ENCODE measurements around the gene BEX3.
"Not testable (repeated sequence)": the region's sequence is repeated elsewhere in the genome, so short reads cannot be mapped to it uniquely, and the experiment has no call there.

Gene BEX3

DNA sequence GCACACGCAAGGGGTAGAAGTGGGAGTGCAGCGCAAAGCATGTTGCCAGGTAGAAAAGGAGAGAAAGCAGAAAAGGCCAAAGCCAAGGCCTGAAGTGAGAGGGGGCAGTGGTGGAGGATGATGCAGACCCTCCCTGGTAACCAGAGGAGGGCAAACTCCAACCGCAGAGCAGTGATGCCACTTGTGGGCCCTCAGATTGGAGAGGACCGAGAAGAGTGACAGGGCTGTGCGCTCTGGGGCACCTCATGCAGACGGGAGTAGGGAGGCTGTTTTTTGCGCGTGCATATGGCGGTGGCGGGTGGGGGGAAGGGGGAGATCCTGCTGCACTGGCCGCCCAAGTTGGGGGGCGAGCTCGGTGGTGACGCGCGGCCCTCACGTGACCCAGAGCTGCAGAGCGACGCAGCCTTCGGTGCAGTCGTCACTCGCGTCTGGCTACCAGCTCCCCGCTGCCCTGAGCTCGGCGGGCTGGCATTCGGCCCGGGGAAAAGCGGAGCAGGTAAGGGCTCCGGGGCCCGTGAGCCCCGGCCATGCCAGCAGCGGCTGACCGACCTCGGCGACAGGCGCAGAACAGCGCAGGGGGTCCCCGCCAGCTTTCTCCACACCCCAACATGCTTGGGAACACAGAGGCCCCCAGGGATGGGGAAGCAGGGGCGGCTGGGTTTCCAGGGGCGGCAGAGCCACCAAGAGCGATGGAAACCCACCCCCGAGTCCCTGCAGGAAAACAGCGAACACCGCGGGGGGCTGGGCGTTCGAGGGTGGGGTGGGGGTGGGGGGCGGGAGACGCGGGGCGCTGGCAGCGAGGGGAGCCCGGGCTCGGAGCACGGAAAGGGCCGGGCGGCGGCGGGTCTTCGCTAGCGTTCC lies at the start of gene BEX3:
Gene BEX3 (plus strand): TSS at position 421 of the 861 bp plus-strand sequence. CDS start 984 bp downstream, outside the sequence.
- DNase-seq (ENCODE audit: low read depth), result peak; percentile 7

- DNase-seq (ENCODE audit: low read depth), result no peak
Measured at GRCh38 chrX:103329991-103330390, 46.3 kb upstream of the BEX3 start, which contains the start of gene TCEAL7. Gene TCEAL7, plus strand, starts transcription at chrX:103330239. Its CDS starts 1,165 bp downstream, at chrX:103331404.

- no peak for DNase-seq (ENCODE audit: low read depth)
Measured at GRCh38 chrX:103330681-103331288, 45.6 kb upstream of the BEX3 start.

GRCh38 chrX:103338663-103339062 lies 37.7 kb upstream of the BEX3 start:
- no peak for DNase-seq (ENCODE audit: low read depth)

GRCh38 chrX:103343105-103343504 lies 33.2 kb upstream of the BEX3 start:
- no peak for DNase-seq (ENCODE audit: low read depth)

- DNase-seq (ENCODE audit: low read depth), result no peak
Measured at GRCh38 chrX:103344606-103345005, 31.7 kb upstream of the BEX3 start.

- no peak for DNase-seq (ENCODE audit: low read depth)
Measured at GRCh38 chrX:103347682-103348397, 28.5 kb upstream of the BEX3 start.

DNA sequence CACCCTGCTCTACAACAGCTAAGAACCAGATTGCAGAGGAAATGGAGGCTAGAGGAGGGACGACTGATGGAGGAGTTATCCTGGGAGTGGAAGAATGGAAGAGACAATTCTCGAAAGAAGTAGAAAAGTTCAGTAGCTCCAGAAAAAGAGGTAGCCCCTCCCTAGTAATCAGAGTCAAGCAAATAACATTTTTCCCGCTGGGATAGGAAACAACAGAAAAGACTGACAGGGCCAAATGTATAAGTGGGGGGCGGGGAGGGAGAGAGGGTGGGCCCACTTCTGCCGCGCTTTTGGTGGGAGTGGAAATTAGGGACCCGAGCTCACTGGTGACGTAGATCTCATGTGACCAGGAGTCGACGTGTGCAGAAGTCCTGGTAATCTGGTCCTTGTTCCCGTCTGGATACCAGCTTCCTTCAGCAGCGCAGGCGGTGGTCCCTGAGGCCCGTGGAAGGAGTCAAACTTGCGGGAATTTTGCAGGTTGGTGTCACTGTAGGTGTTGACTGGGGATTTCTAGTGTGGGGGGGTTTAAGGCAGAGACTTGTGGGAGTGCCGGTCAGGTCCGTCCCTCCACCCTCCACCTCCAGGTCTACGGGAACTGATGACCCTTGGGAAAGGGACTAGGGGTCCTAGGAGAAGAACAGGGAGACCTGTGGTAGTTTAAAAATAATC lies 20.1 kb upstream of the BEX3 start, which contains the start of gene TCEAL9:
Gene TCEAL9 (plus strand): TSS at position 377 of the 669 bp plus-strand sequence. CDS start 1,179 bp downstream, outside the sequence.
- DNase-seq (ENCODE audit: low read depth), result no peak

DNA sequence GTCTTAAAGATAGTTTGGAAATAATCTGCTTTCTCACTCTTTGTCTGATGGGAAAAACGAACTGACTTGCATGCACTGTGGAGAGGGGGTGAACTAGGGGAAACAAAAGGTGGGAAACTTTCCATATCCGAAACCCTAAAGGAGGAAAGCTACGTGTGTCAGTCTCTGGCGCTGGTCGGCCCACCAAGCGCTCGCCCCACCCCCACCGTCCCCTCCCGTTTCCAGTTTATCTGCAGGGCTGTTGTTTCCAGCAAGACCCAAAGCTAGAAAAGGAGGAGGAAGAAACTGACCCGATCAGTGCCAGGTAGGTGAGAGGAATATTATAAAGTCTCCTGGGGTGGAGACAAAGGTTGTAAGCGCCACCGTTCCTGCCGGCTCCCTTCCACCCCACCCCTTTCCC lies 19.5 kb upstream of the BEX3 start:
- no peak for DNase-seq (ENCODE audit: low read depth)

DNA sequence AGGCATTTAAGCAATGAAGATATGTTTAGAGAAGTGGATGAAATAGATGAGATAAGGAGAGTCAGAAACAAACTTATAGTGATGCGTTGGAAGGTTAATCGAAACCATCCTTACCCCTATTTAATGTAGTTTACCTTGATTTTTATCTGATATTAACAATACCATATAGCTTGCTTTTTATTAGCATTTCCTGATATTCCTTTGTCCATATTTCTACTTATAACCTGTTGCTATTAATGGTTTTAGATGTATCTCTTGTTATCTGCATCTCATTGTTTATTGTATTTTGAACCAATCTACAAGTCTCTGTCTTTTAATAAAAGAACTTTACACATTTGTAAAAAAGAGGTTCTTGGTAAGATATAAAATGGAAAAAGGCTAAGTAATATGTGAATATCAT lies 18.5 kb upstream of the BEX3 start:
- DNase-seq (ENCODE audit: low read depth), result no peak

GRCh38 chrX:103359605-103360004 lies 16.7 kb upstream of the BEX3 start:
- not testable (repeated sequence) for DNase-seq (ENCODE audit: low read depth)

DNA sequence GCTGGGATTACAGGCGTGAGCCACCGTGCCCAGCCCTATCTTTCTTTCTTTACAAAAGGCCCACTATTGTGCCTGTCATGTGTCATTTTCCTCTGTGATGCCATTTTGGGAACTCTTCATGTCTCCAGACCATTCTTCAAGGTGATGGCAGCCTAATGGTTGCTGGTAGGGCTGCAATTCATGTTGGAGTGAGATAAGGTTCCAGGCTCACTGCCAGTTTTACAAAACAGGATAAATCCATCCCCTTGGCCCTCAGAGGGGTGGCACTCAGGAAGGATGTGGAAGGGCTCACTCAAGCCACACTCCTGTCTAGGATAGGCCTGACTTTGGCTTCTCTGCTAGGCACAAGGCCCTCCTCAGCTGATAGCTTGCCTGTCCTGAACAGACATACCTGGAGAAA lies 16.2 kb upstream of the BEX3 start:
- no peak for DNase-seq (ENCODE audit: low read depth)

GRCh38 chrX:103360916-103361315 lies 15.4 kb upstream of the BEX3 start:
- no peak for DNase-seq (ENCODE audit: low read depth)

- no peak for DNase-seq (ENCODE audit: low read depth)
Measured at GRCh38 chrX:103361798-103362197, 14.5 kb upstream of the BEX3 start.

- DNase-seq (ENCODE audit: low read depth), result no peak
Measured at GRCh38 chrX:103362474-103362873, 13.9 kb upstream of the BEX3 start.

- DNase-seq (ENCODE audit: low read depth), result no peak
Measured at GRCh38 chrX:103363046-103363445, 13.3 kb upstream of the BEX3 start.

DNA sequence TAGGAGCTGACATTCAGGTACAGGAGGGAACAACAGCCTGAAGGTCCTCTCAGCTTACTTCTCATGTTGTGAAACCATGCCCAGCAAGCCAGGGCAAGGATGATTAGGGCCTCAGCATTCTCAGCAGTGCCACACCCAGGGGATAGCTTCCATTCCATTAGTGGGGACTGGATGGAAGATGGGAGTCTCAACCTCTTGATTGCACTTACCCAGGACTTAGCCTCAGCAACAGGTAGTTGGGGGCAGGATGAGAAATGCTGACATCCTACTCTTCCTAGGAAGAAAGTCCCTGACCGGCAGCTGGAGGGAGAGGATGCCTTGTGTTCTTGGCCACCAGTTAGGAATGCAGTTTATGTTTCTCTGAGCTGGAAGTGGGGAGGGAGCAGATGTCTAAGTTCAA lies 8.8 kb upstream of the BEX3 start:
- DNase-seq (ENCODE audit: low read depth), result no peak

GRCh38 chrX:103369479-103369878 lies 6.9 kb upstream of the BEX3 start:
- no peak for DNase-seq (ENCODE audit: low read depth)

DNA sequence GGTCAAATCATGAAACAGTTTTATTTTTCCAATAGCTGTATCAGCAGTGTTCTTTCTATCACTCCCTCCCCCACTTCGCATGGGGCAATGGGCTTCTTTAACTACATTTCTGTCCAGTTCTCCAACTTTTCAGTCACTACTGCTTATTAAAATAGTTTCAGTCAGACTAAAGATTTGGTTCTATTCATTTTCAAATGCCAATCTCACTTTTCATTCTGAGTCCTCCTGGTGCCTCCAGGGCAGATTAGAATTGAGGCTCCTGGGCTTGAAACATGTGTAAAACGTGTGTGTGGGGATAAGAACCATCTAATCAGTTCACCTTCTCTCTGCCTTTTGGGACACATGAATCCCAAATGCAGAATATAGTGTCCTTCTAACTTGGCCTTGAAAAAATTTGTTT lies 3.5 kb upstream of the BEX3 start:
- DNase-seq (ENCODE audit: low read depth), result no peak

DNA sequence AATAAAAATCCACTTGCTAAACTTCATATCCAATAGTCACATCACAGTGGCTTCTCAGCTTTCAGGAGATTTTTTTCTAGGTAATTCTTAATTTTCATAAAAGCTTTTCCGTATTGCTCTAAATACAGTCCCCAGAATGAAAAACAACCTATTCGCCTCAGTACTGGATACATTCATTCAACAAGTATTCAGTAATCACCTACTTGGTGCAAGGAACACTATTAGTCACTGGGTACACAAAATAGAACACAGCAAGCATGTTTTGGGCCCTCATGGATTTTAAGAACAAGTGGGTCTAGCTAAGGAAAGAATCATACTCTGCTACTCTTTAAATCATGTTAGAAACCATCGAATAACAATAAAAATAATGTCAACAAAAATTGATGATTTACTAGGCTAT lies 2.8 kb upstream of the BEX3 start:
- DNase-seq (ENCODE audit: low read depth), result no peak

DNA sequence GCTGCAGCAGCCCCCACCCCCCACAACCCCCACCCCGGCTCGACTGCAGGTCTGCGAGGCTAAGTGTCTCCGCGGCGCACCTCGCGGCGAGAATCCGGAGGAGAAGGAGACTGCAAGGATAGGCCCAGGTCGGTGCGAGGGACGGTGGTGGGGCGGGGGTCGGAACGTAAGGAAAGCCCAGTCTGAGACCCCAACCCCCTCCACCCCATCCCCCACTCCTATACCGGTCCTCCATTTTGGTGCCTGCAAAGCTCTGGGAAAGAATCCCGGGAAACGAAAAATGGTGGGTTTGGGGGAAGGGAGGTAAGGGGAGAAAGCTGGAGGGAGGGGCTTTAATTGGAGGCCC lies 614 bp downstream of the BEX3 start:
- no peak for DNase-seq (ENCODE audit: low read depth)

DNA sequence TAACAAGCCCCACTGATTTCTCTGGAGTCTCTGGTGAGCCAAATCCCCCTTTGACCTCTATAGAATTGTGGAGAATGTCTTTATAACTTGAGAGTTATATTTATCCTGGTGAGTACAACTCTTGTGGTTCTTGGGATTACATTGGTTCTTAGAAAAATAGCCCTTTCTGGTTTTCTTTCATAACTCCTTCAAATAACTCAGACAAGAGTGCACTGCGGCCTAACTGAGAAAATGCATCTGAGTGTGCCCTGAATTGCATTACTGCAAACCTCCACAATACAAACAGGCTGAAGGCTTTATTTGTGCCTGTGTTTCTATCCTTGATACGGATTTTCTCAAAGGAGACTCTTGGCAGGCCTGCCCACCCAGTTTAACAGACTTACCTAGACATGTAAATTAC lies 2.7 kb downstream of the BEX3 start:
- DNase-seq (ENCODE audit: low read depth), result no peak
